ENCODE data around the gene AGO1.
"Not testable (repeated sequence)": the region's sequence is repeated elsewhere in the genome, so short reads cannot be mapped to it uniquely, and the experiment has no call there.

Gene AGO1

GRCh38 chr1:35925741-35926140, 42.7 kb downstream of the AGO1 start:
- no peak for DNase-seq

DNA sequence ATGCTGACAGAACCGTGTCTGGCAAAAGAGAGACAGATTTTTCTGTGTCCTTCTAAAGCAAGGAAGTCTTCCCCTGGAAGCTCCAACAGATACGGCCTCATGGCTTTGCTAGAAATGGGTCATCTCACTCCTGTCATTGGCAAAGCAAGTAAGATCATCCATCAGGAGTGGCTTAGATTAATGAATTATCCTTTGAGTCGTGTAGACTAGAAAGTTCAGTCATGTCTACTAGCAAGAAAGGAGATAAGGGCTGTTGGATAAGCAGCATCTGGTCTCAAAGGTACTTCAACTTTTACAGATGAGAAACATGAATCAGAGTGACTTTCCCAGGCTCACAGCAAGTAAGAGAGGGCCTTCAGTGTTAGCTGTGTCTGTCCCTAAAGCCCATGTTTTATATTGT, 44.5 kb downstream of the AGO1 start:
- DNase-seq, result no peak

GRCh38 chr1:35929730-35930592, 47.0 kb downstream of the AGO1 start:
- no peak for DNase-seq

DNA sequence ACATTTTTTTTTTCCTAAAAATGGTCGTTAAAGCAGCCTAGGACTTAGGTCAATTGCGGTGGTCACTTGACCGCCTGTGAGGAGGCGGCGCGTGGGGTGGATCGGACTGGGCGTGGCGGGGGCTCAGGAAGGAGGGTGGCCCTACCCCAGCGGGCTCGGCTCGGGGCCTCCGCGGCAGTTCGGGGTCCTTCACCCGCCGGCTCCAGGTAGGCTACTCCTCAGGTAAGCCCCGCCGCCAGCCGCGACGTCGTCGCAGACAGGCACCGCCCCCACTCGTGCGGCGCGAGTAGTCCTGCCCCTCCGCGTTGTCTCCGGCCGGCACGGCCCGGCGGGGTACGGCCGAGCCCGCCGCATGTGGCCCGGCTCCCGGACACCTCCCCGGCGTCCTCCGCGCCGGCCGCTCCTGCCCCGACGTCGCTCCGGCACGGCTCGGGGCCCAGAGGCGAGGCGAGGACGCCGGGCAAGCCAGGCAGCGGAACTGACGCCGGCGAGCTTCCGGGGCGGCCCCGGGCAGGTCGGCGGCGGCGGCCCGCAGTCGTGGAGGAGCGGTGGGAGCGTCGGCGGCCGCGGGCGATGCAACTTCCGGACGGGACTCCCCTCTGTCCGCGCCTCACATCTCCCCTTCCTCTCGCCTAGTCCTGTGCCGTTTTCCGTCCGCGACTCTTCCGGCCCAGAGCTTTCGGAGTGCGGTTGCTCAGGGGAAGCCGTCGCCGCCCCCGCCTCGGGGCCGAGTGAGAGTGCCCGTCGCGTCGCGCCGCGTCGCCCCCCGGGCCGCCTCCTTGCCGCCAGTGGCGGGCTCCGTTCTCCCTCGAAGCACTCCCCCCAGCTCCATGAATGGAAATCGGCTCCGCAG, 47.8 kb downstream of the AGO1 start, which contains the start of gene AGO3:
Gene AGO3, plus strand, starts transcription at position 513 of the 853 bp plus-strand sequence. Its CDS starts 322 bp downstream, at position 835.
- DNase-seq, result peak; percentile 80

GRCh38 chr1:35931446-35932157, 48.6 kb downstream of the AGO1 start:
- no peak for DNase-seq

GRCh38 chr1:35932158-35932636, 49.2 kb downstream of the AGO1 start:
- DNase-seq, result no peak

DNA sequence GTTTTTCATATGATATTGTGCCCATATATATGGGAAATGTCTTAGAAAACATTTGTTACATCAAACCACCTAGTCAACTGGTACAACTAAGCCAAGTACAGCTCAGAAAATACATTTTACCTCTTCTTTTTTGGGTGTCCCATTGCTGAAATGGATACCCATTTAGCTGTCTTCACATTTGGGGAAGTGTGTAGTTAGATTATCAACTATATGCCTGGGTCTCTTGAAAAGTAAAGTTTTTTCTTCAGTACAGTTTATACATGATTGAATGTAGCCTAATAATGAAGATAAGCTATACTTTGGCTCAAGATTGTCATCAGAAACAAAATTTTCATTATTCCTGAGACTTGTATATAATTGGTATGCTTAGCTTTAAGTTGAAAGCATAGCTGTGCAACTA, 49.9 kb downstream of the AGO1 start:
- no peak for DNase-seq

- DNase-seq, result no peak
Measured at GRCh38 chr1:35935442-35936388, 52.7 kb downstream of the AGO1 start.

- no peak for DNase-seq
Measured at GRCh38 chr1:35936838-35937237, 53.8 kb downstream of the AGO1 start.

DNA sequence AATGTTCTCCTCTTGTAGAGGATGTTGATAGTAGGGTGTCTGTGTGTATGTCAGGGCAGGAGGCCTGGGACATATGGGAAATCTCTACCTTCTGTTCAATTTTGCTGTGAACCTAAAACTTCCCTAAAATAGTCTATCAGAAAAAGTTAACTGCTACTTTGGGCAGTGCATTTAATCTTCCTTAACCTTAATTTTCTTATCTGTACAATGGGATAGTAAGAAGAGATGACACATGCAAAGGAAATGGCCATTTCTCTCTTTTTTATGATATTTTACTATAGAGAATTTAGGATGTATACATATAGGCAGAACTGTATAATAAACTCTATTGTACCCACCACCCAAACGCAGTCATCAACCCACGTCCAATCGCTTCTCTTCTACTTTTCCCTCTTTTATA, 56.5 kb downstream of the AGO1 start:
- DNase-seq, result no peak

GRCh38 chr1:35945327-35945726, 62.3 kb downstream of the AGO1 start:
- DNase-seq, result no peak

- no peak for DNase-seq
Measured at GRCh38 chr1:35947547-35947946, 64.5 kb downstream of the AGO1 start.

GRCh38 chr1:35958558-35958957, 75.5 kb downstream of the AGO1 start:
- DNase-seq, result no peak

DNA sequence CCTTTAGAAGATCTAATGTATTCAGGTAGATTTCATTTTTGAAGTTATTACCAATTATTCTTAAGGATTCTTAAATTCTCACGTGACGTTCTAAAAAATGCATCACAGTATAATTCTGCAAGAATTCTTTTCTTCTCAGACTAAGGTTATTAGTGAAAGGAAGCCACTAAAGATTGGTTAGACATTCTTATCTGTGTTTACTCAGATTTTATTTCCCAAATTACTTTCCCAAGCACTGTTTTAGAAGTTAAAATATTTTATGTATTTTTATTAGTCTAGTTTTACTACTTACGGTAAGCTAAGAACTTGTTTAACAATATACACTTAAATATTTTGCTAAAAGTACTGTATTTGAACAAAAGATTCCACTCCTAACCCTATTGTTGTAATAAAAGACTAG, 76.3 kb downstream of the AGO1 start:
- no peak for DNase-seq

GRCh38 chr1:35962952-35963351, 79.9 kb downstream of the AGO1 start:
- DNase-seq, result no peak

GRCh38 chr1:35964277-35964676, 81.3 kb downstream of the AGO1 start:
- DNase-seq, result not testable (repeated sequence)

GRCh38 chr1:35968396-35968795, 85.4 kb downstream of the AGO1 start:
- DNase-seq, result no peak

DNA sequence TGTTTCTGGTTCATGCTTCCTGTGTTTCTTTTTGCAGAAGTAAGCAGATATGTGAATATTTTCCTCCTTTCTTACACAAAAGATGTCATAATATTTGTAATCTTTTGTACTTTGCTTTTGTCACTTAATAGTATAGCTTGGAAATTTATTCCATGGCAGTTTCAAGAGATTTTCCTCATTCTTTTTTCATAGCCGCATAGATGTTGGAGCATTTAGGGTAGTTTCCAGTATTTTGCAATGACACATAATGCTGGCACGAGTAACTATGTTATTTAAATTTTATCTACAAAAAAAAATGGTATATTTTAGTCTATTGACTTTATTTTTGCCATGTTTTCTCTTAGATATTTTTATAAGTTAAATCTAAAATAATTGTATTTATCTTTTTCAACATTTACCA, 88.6 kb downstream of the AGO1 start:
- DNase-seq, result no peak

DNA sequence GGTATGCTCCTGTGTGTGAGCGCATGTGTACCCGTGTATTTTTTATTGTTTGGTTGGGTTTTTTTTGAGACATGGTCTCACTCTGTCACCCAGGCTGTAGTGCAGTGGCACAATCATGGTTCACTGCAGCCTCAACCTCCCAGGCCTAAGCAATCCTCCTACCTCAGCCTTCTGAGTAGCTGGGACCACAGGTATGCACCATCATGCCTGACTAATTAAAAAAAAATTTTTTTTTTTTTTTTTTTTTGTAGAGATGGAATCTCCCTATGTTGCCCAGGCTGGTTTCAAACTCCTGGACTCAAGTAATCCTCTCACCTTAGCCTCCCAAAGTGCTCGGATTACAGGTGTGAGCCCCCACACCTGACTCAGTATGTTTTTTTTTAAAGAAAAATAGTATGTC, 89.6 kb downstream of the AGO1 start:
- DNase-seq, result not testable (repeated sequence)

DNA sequence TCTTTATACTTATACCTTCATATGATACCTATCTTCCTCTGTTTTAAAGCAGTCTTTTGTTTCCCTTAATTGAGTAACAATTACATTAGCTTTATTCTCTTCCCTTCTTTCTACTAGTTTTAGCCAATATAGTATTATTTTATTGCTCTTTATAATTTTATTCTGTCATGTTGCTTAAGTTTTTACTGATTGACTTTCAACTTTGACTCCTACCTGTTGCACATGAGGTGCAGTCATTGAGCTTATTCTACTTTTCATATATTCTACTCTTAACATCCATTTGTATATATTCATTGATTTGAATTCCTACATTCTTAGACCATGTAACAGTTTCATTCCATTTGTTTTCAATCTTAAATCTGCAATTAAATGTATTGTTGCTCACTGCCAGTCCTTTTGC, 97.1 kb downstream of the AGO1 start:
- DNase-seq, result no peak
